HepG2 (cell line): ENCODE data around the gene DEPDC1B. TPM values are rescaled to one million over a fixed set of nuclear protein-coding genes. Genes with fewer than 3 reads are reported as not detected.

Source experiments
- ATAC-seq: fragments of 200-7000 bp; cut with Tn5 transposase; 3 replicates; pipeline ENCODE4 v1.9.1; 2020; ENCODE audit warnings: mild to moderate bottlenecking, moderate library complexity
- BruUV-seq: library from RNA; stranded (reverse); fragments of 400-500 nt; replicated peaks from 2 replicates; lab custom pipeline; 2021; lab: Mats Ljungman, UMichigan
- CTCF ChIA-PET: fragments of 300-600 bp; formaldehyde crosslinking; extraction: SDS; loops from one replicate; lab custom pipeline; 2021; ENCODE audit warnings: low total read pairs, inconsistent platforms, low intra/inter-chr PET ratio; lab: Yijun Ruan, JAX
- POLR2A ChIA-PET: fragments of 350-600 bp; sonication (Branson Sonifier 250); formaldehyde crosslinking; loops from one replicate; lab custom pipeline; 2020; ENCODE audit warnings: antibody characterized with exemption, inconsistent platforms; lab: Yijun Ruan, JAX
- DNase-seq: peaks from one replicate; pipeline ENCODE4 v3.0.0-alpha.2; 2015; ENCODE audit warnings: low spot score
- FAIRE-seq: peaks from 3 replicates; lab custom pipeline; 2011; peaks lifted over from hg19 to GRCh38; lab: Jason Lieb, UNC
- H2AFZ ChIP-seq: one replicate; pipeline ENCODE4 v1.6.1; 2011; ENCODE audit warnings: low read length, inconsistent platforms
- H3K27ac ChIP-seq: fragments of 300-600 bp; 3 replicates; pipeline ENCODE4 v1.8.0; 2011; ENCODE audit warnings: mixed run types, mild to moderate bottlenecking, mixed read lengths, low read length, inconsistent platforms; ENCODE audit not compliant: insufficient read depth; ENCODE audit errors: extremely low read length
- H3K27me3 ChIP-seq, 2 experiments: fragments of 200-600 bp in 1 of 2; 2 replicates in 1 of 2; 3 replicates in 1 of 2; pipeline versions ENCODE4 v1.6.0 to v1.8.0; 2011; ENCODE audit warnings: low read length in 2 of 2, mild to moderate bottlenecking in 2 of 2, moderate library complexity in 2 of 2, inconsistent platforms in 1 of 2; ENCODE audit not compliant: insufficient read depth in 2 of 2, control insufficient read depth in 1 of 2
- H3K36me3 ChIP-seq, 2 experiments: fragments of 200-600 bp in 1 of 2; replicated peaks in 1 of 2; 2 replicates in 1 of 2; 3 replicates in 1 of 2; pipeline versions ENCODE4 v1.5.1 to v1.8.0; 2011; ENCODE audit warnings: low read length in 2 of 2, inconsistent platforms in 1 of 2; ENCODE audit not compliant: insufficient read depth in 2 of 2, control insufficient read depth in 1 of 2
- H3K4me1 ChIP-seq: 2 replicates; pipeline ENCODE4 v1.5.1; 2012; ENCODE audit warnings: low read length, inconsistent platforms; ENCODE audit not compliant: insufficient read depth
- H3K4me2 ChIP-seq: 2 replicates; pipeline ENCODE4 v1.6.0; 2011; ENCODE audit warnings: low read depth, low read length, inconsistent platforms
- H3K4me3 ChIP-seq, 3 experiments: fragments of 200-600 bp in 1 of 3; sonication (generic), shearing (Covaris generic) in 1 of 3; replicated peaks in 1 of 3; 2 replicates each; pipeline ENCODE4 v1.5.1; 2011 to 2016; ENCODE audit warnings: low read length in 3 of 3, inconsistent platforms in 2 of 3, low read depth in 2 of 3, mild to moderate bottlenecking in 2 of 3, control low read depth in 1 of 3, mixed read lengths in 1 of 3; ENCODE audit not compliant: insufficient read depth in 1 of 3
- H3K79me2 ChIP-seq: one replicate; pipeline ENCODE4 v1.6.1; 2011; ENCODE audit warnings: low read length, inconsistent platforms; ENCODE audit not compliant: insufficient read depth
- H3K9ac ChIP-seq: 2 replicates; pipeline ENCODE4 v1.6.0; 2011; ENCODE audit warnings: mild to moderate bottlenecking, low read depth, low read length, inconsistent platforms; ENCODE audit not compliant: insufficient read depth
- H3K9me3 ChIP-seq: 2 replicates; pipeline ENCODE4 v1.5.1; 2012; ENCODE audit warnings: mild to moderate bottlenecking, low read length
- H4K20me1 ChIP-seq: 2 replicates; pipeline ENCODE4 v1.6.0; 2011; ENCODE audit warnings: inconsistent platforms, mild to moderate bottlenecking, low read length, moderate library complexity; ENCODE audit not compliant: insufficient read depth
- AGO2 ChIP-seq: fragments of 200-400 bp; formaldehyde crosslinking; optimal IDR thresholded peaks from 2 replicates; pipeline ENCODE3; 2017; ENCODE audit warnings: mild to moderate bottlenecking, low read depth, low read length, moderate library complexity
- KAT7 ChIP-seq: IDR thresholded peaks from 2 replicates; pipeline ENCODE4 v1.6.1; 2018; ENCODE audit warnings: borderline replicate concordance, missing compliant biosample characterization
- MXD4 ChIP-seq: IDR thresholded peaks from 2 replicates; pipeline ENCODE4 v1.6.1; 2016; ENCODE audit warnings: mild to moderate bottlenecking, missing biosample characterization, missing genetic modification reagents
- NKX3-1 ChIP-seq: sonication (generic); formaldehyde crosslinking; IDR thresholded peaks from 2 replicates; pipeline ENCODE4 v1.5.0; 2020; ENCODE audit warnings: missing genetic modification reagents
- PHB2 ChIP-seq: fragments of 450-650 bp; IDR thresholded peaks from 2 replicates; pipeline ENCODE4 v1.6.1; 2018; ENCODE audit not compliant: partially characterized antibody
- PRMT3 ChIP-seq: sonication (generic); formaldehyde crosslinking; IDR thresholded peaks from 2 replicates; pipeline ENCODE4 v1.8.1; 2022; ENCODE audit warnings: low read depth, mild to moderate bottlenecking, moderate library complexity, missing genetic modification reagents, borderline replicate concordance
- SIN3B ChIP-seq: fragments of 150-350 bp; IDR thresholded peaks from 2 replicates; pipeline ENCODE4 v1.6.1; 2014; ENCODE audit warnings: low read length
- SNAI1 ChIP-seq: sonication (generic); formaldehyde crosslinking; IDR thresholded peaks from 2 replicates; pipeline ENCODE4 v1.5.0; 2020; ENCODE audit warnings: mild to moderate bottlenecking, missing genetic modification reagents, borderline replicate concordance
- TEAD3 ChIP-seq: optimal IDR thresholded peaks from 2 replicates; pipeline ENCODE3; 2016; ENCODE audit warnings: borderline replicate concordance
- TGIF2 ChIP-seq: IDR thresholded peaks from 2 replicates; pipeline ENCODE4 v1.6.1; 2016; ENCODE audit warnings: control low read depth, missing compliant biosample characterization
- YEATS4 ChIP-seq: sonication (generic); formaldehyde crosslinking; IDR thresholded peaks from 2 replicates; pipeline ENCODE4 v1.4.0; 2020; ENCODE audit warnings: missing genetic modification reagents, borderline replicate concordance
- ZFP90 ChIP-seq: sonication (generic); formaldehyde crosslinking; IDR thresholded peaks from 2 replicates; pipeline ENCODE4 v1.8.0; 2022; ENCODE audit warnings: missing genetic modification reagents, mild to moderate bottlenecking, inconsistent platforms, borderline replicate concordance
- ZNF143 ChIP-seq: sonication (generic); formaldehyde crosslinking; IDR thresholded peaks from 2 replicates; pipeline ENCODE4 v1.4.0; 2020; ENCODE audit warnings: missing genetic modification reagents
- ZNF234 ChIP-seq: sonication (generic); formaldehyde crosslinking; conservative IDR thresholded peaks from 2 replicates; pipeline ENCODE4 v1.5.1; 2020; ENCODE audit warnings: mild to moderate bottlenecking, missing genetic modification reagents
- ZNF570 ChIP-seq: sonication (generic); formaldehyde crosslinking; IDR thresholded peaks from 2 replicates; pipeline ENCODE4 v1.4.0; 2020; ENCODE audit warnings: mild to moderate bottlenecking, missing genetic modification reagents, borderline replicate concordance
- WGBS: methylation state at CpG from one replicate; pipeline ENCODE4 v1.1.6; 2017; ENCODE audit warnings: low lambda C conversion rate; 5-methylcytosine and 5-hydroxymethylcytosine counted together
- in situ Hi-C: cut with HindIII; loops from 2 replicates; pipeline ENCODE4 v1.10.0; 2017; ENCODE audit warnings: low pct_unique_long_range_greater_than_20kb; ENCODE audit not compliant: extremely low pct_ligation_motif_present
- intact Hi-C: fragments of 100-400 bp; cut with micrococcal nuclease; formaldehyde crosslinking; loops from one replicate; pipeline ENCODE4 v1.10.0; 2022; ENCODE audit not compliant: unreplicated experiment
- polyA plus RNA-seq, 8 experiments: library from polyadenylated mRNA; depleted of rRNA in 3 of 8; stranded (reverse) in 7 of 8; unstranded in 1 of 8; fragments of >200 nt; fragmentation: Illumina TruSeq in 4 of 8; extraction: Trizol in 4 of 8; gene quantifications; 2 replicates each; pipeline versions ENCODE4 v1.2.1 to v1.2.3, GENCODE V29; 2011 to 2016; ENCODE audit warnings: low read depth in 4 of 8, missing spikeins in 1 of 8, mixed read lengths in 1 of 8; ENCODE audit not compliant: insufficient read depth in 1 of 8
- total RNA-seq, 5 experiments: library from RNA; depleted of rRNA; stranded (reverse); fragments of >200 nt; fragmentation: Illumina TruSeq; extraction: Trizol; gene quantifications; 2 replicates each; pipeline ENCODE4 v1.2.3, GENCODE V29; 2016; ENCODE audit warnings: low read depth in 1 of 5
- TF ChIP-seq, protein P1 (sequence below): sonication (generic); formaldehyde crosslinking; IDR thresholded peaks from 2 replicates; pipeline ENCODE4 v1.4.0; 2020; ENCODE audit warnings: mild to moderate bottlenecking, missing genetic modification reagents
- TF ChIP-seq, protein P2 (sequence below), 2 experiments: IDR thresholded peaks; 2 replicates each; pipeline ENCODE4 v1.6.1; 2011 to 2012; ENCODE audit warnings: low read length in 2 of 2, borderline replicate concordance in 1 of 2, low read depth in 1 of 2, mild to moderate bottlenecking in 1 of 2, moderate library complexity in 1 of 2

The DEPDC1B gene
- total and polyA plus RNA-seq, 2 of the 13 experiments (the other 11 are each of a cell fraction or from before 2014, with no cell fraction given): 29.5 to 51.3 TPM

DNA sequence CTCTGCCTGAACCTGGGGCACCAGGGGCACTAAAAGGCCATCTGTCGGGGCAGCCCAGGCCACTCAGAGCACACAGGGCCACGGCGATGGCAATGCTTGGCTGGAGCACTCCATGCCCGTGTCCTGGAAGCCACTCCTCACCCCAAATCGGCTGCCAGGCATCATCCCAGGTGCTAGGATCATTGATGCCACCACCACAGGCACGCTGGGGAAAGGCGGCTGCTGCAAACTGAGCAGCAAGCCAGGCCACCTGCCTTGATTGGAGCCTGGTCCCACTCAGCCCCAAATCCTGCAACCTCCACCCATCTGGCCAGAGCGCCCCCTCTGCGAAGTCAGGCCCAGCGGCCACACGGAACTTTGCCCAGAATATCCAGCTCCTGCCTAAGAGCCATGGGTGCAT lies 67.8 kb downstream of the DEPDC1B start:
- in situ Hi-C loops: no loop called here
- H3K36me3 ChIP-seq: peaks cover 14 to 57% of the 10 kb centered on the region in 2 experiments
- TF ChIP-seq, protein P1, sequence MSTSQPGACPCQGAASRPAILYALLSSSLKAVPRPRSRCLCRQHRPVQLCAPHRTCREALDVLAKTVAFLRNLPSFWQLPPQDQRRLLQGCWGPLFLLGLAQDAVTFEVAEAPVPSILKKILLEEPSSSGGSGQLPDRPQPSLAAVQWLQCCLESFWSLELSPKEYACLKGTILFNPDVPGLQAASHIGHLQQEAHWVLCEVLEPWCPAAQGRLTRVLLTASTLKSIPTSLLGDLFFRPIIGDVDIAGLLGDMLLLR (CRISPR knock-in tag): no peak
- peak; percentile 58 for TF ChIP-seq AGO2
- TF ChIP-seq, all 625 proteins: peak for 1
- H3K4me1 ChIP-seq: no peaks in the 10 kb centered on the region
- intact Hi-C loops: no loop called here
- H3K9me3 ChIP-seq: no peaks in the 10 kb centered on the region
- no peaks in the 10 kb centered on the region for H3K79me2 ChIP-seq
- 95% methylated on average over 4 of the region's 11 CpGs for WGBS
- H2AFZ ChIP-seq: no peak overlapping the region
- CTCF ChIA-PET: no interaction called here
- DNase-seq (no peak), ATAC-seq (no peak), FAIRE-seq (no peak)
- POLR2A ChIA-PET: no interaction called here
- no peak overlapping the region for H3K4me2 ChIP-seq
- no peak overlapping the region for H3K4me3 ChIP-seq
- H3K27me3 ChIP-seq: no peaks in the 10 kb centered on the region
- H4K20me1 ChIP-seq: no peaks in the 10 kb centered on the region
- no peak overlapping the region for H3K9ac ChIP-seq
- no peak overlapping the region for H3K27ac ChIP-seq
- no TSS peak for BruUV-seq

DNA sequence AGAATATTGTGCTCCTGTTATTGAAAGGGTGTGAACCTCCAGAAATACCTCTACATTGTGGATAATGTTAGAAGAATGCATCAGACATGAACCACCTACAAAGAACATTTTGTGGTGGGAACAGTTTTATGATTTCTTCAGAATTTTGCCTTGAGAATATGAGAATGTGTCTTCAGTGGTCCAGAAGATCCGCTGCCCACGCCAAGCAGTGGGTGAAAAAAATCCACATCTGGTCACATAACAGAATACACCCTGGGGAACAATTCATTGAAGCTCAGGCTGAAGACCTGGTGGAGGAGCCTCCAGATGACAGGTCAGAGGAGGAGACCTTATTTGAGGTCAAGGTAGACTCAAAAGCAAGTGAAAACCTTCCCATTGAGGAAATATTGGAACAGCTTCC lies 69.1 kb downstream of the DEPDC1B start:
- Histone ChIP-seq H4K20me1 (no peaks in the 10 kb centered on the region), H3K4me1 (no peaks in the 10 kb centered on the region), H3K9me3 (no peaks in the 10 kb centered on the region), H3K79me2 (no peaks in the 10 kb centered on the region), H3K4me3 (no peak overlapping the region), H3K36me3 (peaks cover 13 to 53% of the 10 kb centered on the region in 2 experiments), H3K27me3 (no peaks in the 10 kb centered on the region), H3K4me2 (no peak overlapping the region), H2AFZ (no peak overlapping the region), H3K27ac (no peak overlapping the region), H3K9ac (no peak overlapping the region)
- ChIA-PET CTCF (no interaction called here), POLR2A (no interaction called here)
- in situ Hi-C loops: no loop called here
- intact Hi-C loops: no loop called here
- no peak for ATAC-seq
- no TSS peak for BruUV-seq
- FAIRE-seq: no peak
- DNase-seq: no peak
- 100% methylated on average over 2 of the region's 2 CpGs for WGBS
- TF ChIP-seq ZNF570 (CRISPR knock-in tag) (no peak), SIN3B (no peak), ZNF143 (CRISPR knock-in tag) (no peak), MXD4 (CRISPR knock-in tag) (no peak), PRMT3 (CRISPR knock-in tag) (no peak), ZNF234 (CRISPR knock-in tag) (no peak), TEAD3 (CRISPR knock-in tag) (no peak), KAT7 (no peak), SNAI1 (CRISPR knock-in tag) (no peak), NKX3-1 (CRISPR knock-in tag) (no peak), ZFP90 (CRISPR knock-in tag) (no peak), PHB2 (no peak), TGIF2 (CRISPR knock-in tag) (no peak), YEATS4 (CRISPR knock-in tag) (no peak)
- TF ChIP-seq, protein P2, sequence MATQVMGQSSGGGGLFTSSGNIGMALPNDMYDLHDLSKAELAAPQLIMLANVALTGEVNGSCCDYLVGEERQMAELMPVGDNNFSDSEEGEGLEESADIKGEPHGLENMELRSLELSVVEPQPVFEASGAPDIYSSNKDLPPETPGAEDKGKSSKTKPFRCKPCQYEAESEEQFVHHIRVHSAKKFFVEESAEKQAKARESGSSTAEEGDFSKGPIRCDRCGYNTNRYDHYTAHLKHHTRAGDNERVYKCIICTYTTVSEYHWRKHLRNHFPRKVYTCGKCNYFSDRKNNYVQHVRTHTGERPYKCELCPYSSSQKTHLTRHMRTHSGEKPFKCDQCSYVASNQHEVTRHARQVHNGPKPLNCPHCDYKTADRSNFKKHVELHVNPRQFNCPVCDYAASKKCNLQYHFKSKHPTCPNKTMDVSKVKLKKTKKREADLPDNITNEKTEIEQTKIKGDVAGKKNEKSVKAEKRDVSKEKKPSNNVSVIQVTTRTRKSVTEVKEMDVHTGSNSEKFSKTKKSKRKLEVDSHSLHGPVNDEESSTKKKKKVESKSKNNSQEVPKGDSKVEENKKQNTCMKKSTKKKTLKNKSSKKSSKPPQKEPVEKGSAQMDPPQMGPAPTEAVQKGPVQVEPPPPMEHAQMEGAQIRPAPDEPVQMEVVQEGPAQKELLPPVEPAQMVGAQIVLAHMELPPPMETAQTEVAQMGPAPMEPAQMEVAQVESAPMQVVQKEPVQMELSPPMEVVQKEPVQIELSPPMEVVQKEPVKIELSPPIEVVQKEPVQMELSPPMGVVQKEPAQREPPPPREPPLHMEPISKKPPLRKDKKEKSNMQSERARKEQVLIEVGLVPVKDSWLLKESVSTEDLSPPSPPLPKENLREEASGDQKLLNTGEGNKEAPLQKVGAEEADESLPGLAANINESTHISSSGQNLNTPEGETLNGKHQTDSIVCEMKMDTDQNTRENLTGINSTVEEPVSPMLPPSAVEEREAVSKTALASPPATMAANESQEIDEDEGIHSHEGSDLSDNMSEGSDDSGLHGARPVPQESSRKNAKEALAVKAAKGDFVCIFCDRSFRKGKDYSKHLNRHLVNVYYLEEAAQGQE (IDR thresholded peaks at IDR 0.05; ENCODE audit: borderline replicate concordance in 1 of 2, low read depth in 1 of 2, low read length in 2 of 2): no peak
